H1 (cell line): Measurements from ENCODE around the gene PRRG4. TPM values are rescaled to one million over a fixed set of nuclear protein-coding genes. Genes with fewer than 3 reads are reported as not detected.
A peak's percentile ranks its signal among the peaks of the same experiment; 100 is the strongest.

Source experiments
- CTCF ChIA-PET: fragments of 300-600 bp; sonication (Branson Sonifier 250); formaldehyde crosslinking; loops from one replicate; lab custom pipeline; 2021; ENCODE audit not compliant: partially characterized antibody; lab: Charles Lee
- POLR2A ChIA-PET: fragments of 300-600 bp; sonication (Branson Sonifier 250); formaldehyde crosslinking; loops from one replicate; lab custom pipeline; 2021; ENCODE audit warnings: inconsistent platforms; ENCODE audit not compliant: partially characterized antibody; lab: Charles Lee
- DNase-seq, 2 experiments: peaks; one replicate each; pipeline versions ENCODE4 v3.0.0 to v3.0.0-alpha.2; 2010 to 2022; ENCODE audit warnings: low spot score in 2 of 2, low read depth in 1 of 2, mixed read lengths in 1 of 2
- FAIRE-seq: peaks from 2 replicates; lab custom pipeline; 2011; peaks lifted over from hg19 to GRCh38; lab: Jason Lieb, UNC
- H2AFZ ChIP-seq: 2 replicates; pipeline ENCODE4 v1.8.1; 2012; ENCODE audit warnings: low read length, inconsistent platforms
- H2AK5ac ChIP-seq: 2 replicates; pipeline ENCODE4 v1.6.1; 2013; ENCODE audit warnings: low read depth, low read length
- H2BK120ac ChIP-seq: replicated peaks from 2 replicates; pipeline ENCODE3; 2013; ENCODE audit warnings: low read depth, low read length, inconsistent platforms
- H2BK12ac ChIP-seq: 2 replicates; pipeline ENCODE4 v1.6.1; 2013; ENCODE audit warnings: low read depth, low read length
- H2BK15ac ChIP-seq: 2 replicates; pipeline ENCODE4 v1.6.1; 2013; ENCODE audit warnings: low read length
- H2BK20ac ChIP-seq: 2 replicates; pipeline ENCODE4 v1.6.1; 2013; ENCODE audit warnings: low read length
- H2BK5ac ChIP-seq: 2 replicates; pipeline ENCODE4 v1.6.1; 2013; ENCODE audit warnings: low read depth, low read length
- H3K14ac ChIP-seq: 2 replicates; pipeline ENCODE4 v1.6.1; 2013; ENCODE audit warnings: inconsistent platforms; ENCODE audit not compliant: insufficient read length
- H3K18ac ChIP-seq: 2 replicates; pipeline ENCODE4 v1.6.1; 2013; ENCODE audit warnings: low read length; ENCODE audit errors: extremely low read depth
- H3K23ac ChIP-seq: 2 replicates; pipeline ENCODE4 v1.6.1; 2013; ENCODE audit warnings: inconsistent platforms; ENCODE audit not compliant: insufficient read length
- H3K23me2 ChIP-seq: 2 replicates; pipeline ENCODE4 v1.6.1; 2013; ENCODE audit warnings: low read depth, low read length
- H3K27ac ChIP-seq: 2 replicates; pipeline ENCODE4 v1.6.1; 2011; ENCODE audit warnings: low read depth, low read length, inconsistent platforms
- H3K27me3 ChIP-seq, 4 experiments: replicated peaks in 1 of 4; 1 replicate in 1 of 4; 2 replicates in 3 of 4; pipeline versions ENCODE4 v1.6.1 to v1.8.1; 2011 to 2013; ENCODE audit warnings: low read length in 3 of 4, mild to moderate bottlenecking in 3 of 4, inconsistent platforms in 2 of 4, mixed read lengths in 2 of 4, moderate library complexity in 1 of 4; ENCODE audit not compliant: control insufficient read depth in 3 of 4, insufficient read depth in 3 of 4; ENCODE audit errors: extremely low read depth in 1 of 4
- H3K36me3 ChIP-seq, 4 experiments: 2 replicates each; pipeline versions ENCODE4 v1.6.1 to v1.8.1; 2011 to 2013; ENCODE audit warnings: mild to moderate bottlenecking in 4 of 4, low read length in 3 of 4, moderate library complexity in 2 of 4, control low read depth in 1 of 4, inconsistent platforms in 1 of 4; ENCODE audit not compliant: insufficient read depth in 4 of 4, control insufficient read depth in 2 of 4
- H3K4ac ChIP-seq: replicated peaks from 2 replicates; pipeline ENCODE3; 2013; ENCODE audit warnings: low read length, low read depth, mixed read lengths, inconsistent platforms; ENCODE audit not compliant: insufficient read length
- H3K4me1 ChIP-seq, 4 experiments: replicated peaks in 1 of 4; 1 replicate in 1 of 4; 2 replicates in 3 of 4; pipeline versions ENCODE4 v1.6.1 to v1.8.1; 2011 to 2013; ENCODE audit warnings: low read length in 3 of 4, inconsistent platforms in 2 of 4, mixed read lengths in 1 of 4; ENCODE audit not compliant: insufficient read depth in 4 of 4, control insufficient read depth in 3 of 4
- H3K4me2 ChIP-seq, 2 experiments: 2 replicates each; pipeline versions ENCODE4 v1.6.1 to v1.8.1; 2011 to 2013; ENCODE audit warnings: low read depth in 2 of 2, low read length in 2 of 2, control low read depth in 1 of 2, inconsistent platforms in 1 of 2, mild to moderate bottlenecking in 1 of 2; ENCODE audit not compliant: insufficient read depth in 1 of 2
- H3K4me3 ChIP-seq, 4 experiments: fragments of 200-600, 300-600 bp in 1 of 4; sonication (generic), shearing (Covaris generic), sonication (Bioruptor Twin) in 1 of 4; 2 replicates each; pipeline versions ENCODE4 v1.5.1 to v1.8.1; 2011 to 2016; ENCODE audit warnings: low read length in 4 of 4, low read depth in 3 of 4, control low read depth in 2 of 4, inconsistent platforms in 2 of 4, mild to moderate bottlenecking in 2 of 4, mixed read lengths in 1 of 4, moderate library complexity in 1 of 4; ENCODE audit not compliant: insufficient read depth in 2 of 4; ENCODE audit errors: extremely low read depth in 1 of 4
- H3K56ac ChIP-seq: replicated peaks from 2 replicates; pipeline ENCODE3; 2013; ENCODE audit warnings: low read depth, mild to moderate bottlenecking, mixed read lengths, low read length, inconsistent platforms; ENCODE audit not compliant: insufficient read length
- H3K79me1 ChIP-seq: 2 replicates; pipeline ENCODE4 v1.6.1; 2013; ENCODE audit warnings: low read depth, low read length, control low read depth
- H3K79me2 ChIP-seq, 2 experiments: 2 replicates each; pipeline versions ENCODE4 v1.6.1 to v1.8.1; 2012 to 2013; ENCODE audit warnings: low read length in 2 of 2, mild to moderate bottlenecking in 2 of 2, inconsistent platforms in 1 of 2; ENCODE audit not compliant: insufficient read depth in 2 of 2, control insufficient read depth in 1 of 2
- H3K9ac ChIP-seq, 4 experiments: replicated peaks in 1 of 4; 1 replicate in 1 of 4; 2 replicates in 3 of 4; pipeline versions ENCODE4 v1.6.1 to v1.8.1; 2011 to 2013; ENCODE audit warnings: low read depth in 3 of 4, low read length in 3 of 4, control low read depth in 2 of 4, mild to moderate bottlenecking in 2 of 4, moderate library complexity in 2 of 4, inconsistent platforms in 1 of 4; ENCODE audit errors: extremely low read depth in 1 of 4
- H3K9me3 ChIP-seq, 2 experiments: 2 replicates each; pipeline versions ENCODE4 v1.6.1 to v1.8.1; 2012 to 2013; ENCODE audit warnings: mild to moderate bottlenecking in 2 of 2, moderate library complexity in 2 of 2, control low read depth in 1 of 2, inconsistent platforms in 1 of 2, low read depth in 1 of 2, low read length in 1 of 2, mixed read lengths in 1 of 2; ENCODE audit not compliant: insufficient read depth in 2 of 2
- H4K20me1 ChIP-seq, 2 experiments: replicated peaks in 1 of 2; 2 replicates each; pipeline versions ENCODE3 to v1.8.1; 2011 to 2013; ENCODE audit warnings: inconsistent platforms in 2 of 2, low read length in 2 of 2, mild to moderate bottlenecking in 1 of 2; ENCODE audit not compliant: insufficient read depth in 2 of 2, control insufficient read depth in 1 of 2
- H4K5ac ChIP-seq: 2 replicates; pipeline ENCODE4 v1.6.1; 2013; ENCODE audit warnings: low read length, low read depth, mixed read lengths, inconsistent platforms; ENCODE audit not compliant: insufficient read length
- H4K8ac ChIP-seq: 2 replicates; pipeline ENCODE4 v1.8.0; 2013; ENCODE audit warnings: mild to moderate bottlenecking, moderate library complexity, low read length, inconsistent platforms; ENCODE audit not compliant: insufficient read depth; ENCODE audit errors: extremely low read depth
- H4K91ac ChIP-seq: replicated peaks from 2 replicates; pipeline ENCODE3; 2013; ENCODE audit warnings: low read length, mixed read lengths, inconsistent platforms; ENCODE audit not compliant: insufficient read length
- CTBP2 ChIP-seq: IDR thresholded peaks from 2 replicates; pipeline ENCODE4 v1.7.0; 2011; ENCODE audit warnings: borderline replicate concordance, mild to moderate bottlenecking, moderate library complexity, mixed read lengths, low read length; ENCODE audit not compliant: insufficient read depth, insufficient read length
- MAX ChIP-seq: IDR thresholded peaks from 2 replicates; pipeline ENCODE4 v1.6.1; 2012; ENCODE audit warnings: inconsistent platforms
- NRF1 ChIP-seq: IDR thresholded peaks from 2 replicates; pipeline ENCODE4 v1.6.1; 2011; ENCODE audit warnings: mild to moderate bottlenecking, low read depth, low read length, improper control_type of control experiment
- POLR2A ChIP-seq, 2 experiments: IDR thresholded peaks; 1 replicate in 1 of 2; 2 replicates in 1 of 2; pipeline ENCODE4 v1.6.1; 2011; ENCODE audit warnings: low read depth in 2 of 2, low read length in 2 of 2, mild to moderate bottlenecking in 2 of 2; ENCODE audit errors: control extremely low read depth in 1 of 2
- POU5F1 ChIP-seq: IDR thresholded peaks from 2 replicates; pipeline ENCODE4 v1.6.1; 2011; ENCODE audit warnings: low read depth, mild to moderate bottlenecking, low read length, moderate library complexity
- RNF2 ChIP-seq: fragments of 200-900, 300-1000 bp; sonication (generic); IDR thresholded peaks from 2 replicates; pipeline ENCODE4 v1.7.1; 2016; ENCODE audit warnings: borderline replicate concordance, low read depth, mild to moderate bottlenecking, antibody characterized with exemption, low read length; ENCODE audit not compliant: poor library complexity, severe bottlenecking; ENCODE audit errors: missing control alignments
- SIRT6 ChIP-seq: IDR thresholded peaks from one replicate; pipeline ENCODE4 v1.7.1; 2012; ENCODE audit warnings: low read length, inconsistent platforms
- SP2 ChIP-seq: IDR thresholded peaks from 2 replicates; pipeline ENCODE4 v1.6.1; 2012; ENCODE audit warnings: mild to moderate bottlenecking, low read length, inconsistent platforms
- TAF7 ChIP-seq: optimal IDR thresholded peaks from 2 replicates; pipeline ENCODE3; 2011; ENCODE audit warnings: low read depth, mild to moderate bottlenecking, inconsistent platforms, low read length, moderate library complexity, borderline replicate concordance
- TBP ChIP-seq: IDR thresholded peaks from 2 replicates; pipeline ENCODE4 v1.6.1; 2011; ENCODE audit warnings: low read depth, low read length, improper control_type of control experiment
- ZNF274 ChIP-seq: IDR thresholded peaks from 2 replicates; pipeline ENCODE4 v1.7.0; 2012; ENCODE audit warnings: low read length, borderline replicate concordance; ENCODE audit errors: extremely low read depth
- WGBS, 2 experiments: shearing (Covaris generic) in 1 of 2; methylation state at CpG; one replicate each; pipeline versions ENCODE4 v1.1.6 to v1.1.7; 2013 to 2015; ENCODE audit warnings: low lambda C conversion rate in 2 of 2, mixed read lengths in 2 of 2, inconsistent platforms in 1 of 2, low coverage in 1 of 2, missing lambda C conversion rate in 1 of 2; ENCODE audit not compliant: insufficient replicate concordance in 2 of 2, insufficient coverage in 1 of 2, insufficient read length in 1 of 2; ENCODE audit errors: extremely low coverage in 1 of 2, missing lambda C conversion rate in 1 of 2; 5-methylcytosine and 5-hydroxymethylcytosine counted together
- polyA plus RNA-seq, 7 experiments: library from polyadenylated mRNA; depleted of rRNA in 3 of 7; stranded (reverse) in 5 of 7; unstranded in 2 of 7; fragments of >200 nt in 5 of 7; fragments of 200-250 nt in 2 of 7; gene quantifications; 1 replicate in 5 of 7; 2 replicates in 1 of 7; 4 replicates in 1 of 7; pipeline versions ENCODE4 v1.2.1 to v1.2.3, GENCODE V29; 2011 to 2013; ENCODE audit warnings: missing spikeins in 2 of 7, mixed read lengths in 2 of 7
- total RNA-seq: library from RNA; stranded (reverse); fragmentation: NEBNext Ultra II Directional; extraction: Animal tissue kit (Norgen Biotek cat#: 25700); gene quantifications from 2 replicates; pipeline ENCODE4 v1.2.1, GENCODE V29; 2021

The PRRG4 gene
- total and polyA plus RNA-seq, 2 of the 8 experiments (the other 6 are each of a cell fraction or from before 2014, with no cell fraction given) = 0.65 to 1.7 TPM

DNA sequence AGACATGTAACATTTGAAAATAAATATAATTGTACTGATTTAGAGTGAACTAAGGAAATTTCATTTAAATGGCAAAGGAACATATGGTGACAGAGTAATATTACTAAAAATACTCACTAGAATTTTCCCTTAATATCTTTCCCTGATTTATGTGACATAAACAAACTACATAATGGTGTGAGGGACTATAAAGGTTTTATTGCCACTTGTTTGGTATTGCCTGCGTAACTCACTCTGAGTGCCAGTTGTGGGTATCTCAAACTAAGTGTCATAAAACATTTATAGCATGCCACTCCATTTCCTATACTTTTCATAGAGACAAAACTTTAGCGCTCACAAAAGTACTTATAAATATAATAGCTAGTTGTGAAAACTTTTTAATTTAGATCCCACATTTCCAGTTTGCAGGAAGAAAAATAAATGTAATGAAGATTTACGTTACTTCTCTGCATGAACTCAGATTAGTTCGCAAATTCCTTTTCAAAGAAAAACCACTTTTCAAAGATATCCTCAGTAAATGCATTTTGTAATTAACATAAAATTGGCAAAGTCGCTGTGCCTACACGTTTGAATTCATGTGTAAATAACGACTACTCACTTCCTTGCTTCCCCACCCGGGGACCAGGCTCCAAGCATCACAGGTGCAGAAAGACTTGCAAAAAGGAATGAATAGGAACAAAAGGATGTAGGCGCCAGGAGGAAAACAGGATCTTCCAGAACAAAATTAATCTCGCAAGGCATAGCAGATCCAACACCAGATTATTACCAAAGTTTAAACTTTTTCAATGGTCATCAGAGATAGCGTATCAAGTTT, 61.3 kb downstream of the PRRG4 start:
- FAIRE-seq = peak; percentile 88
- ChIA-PET CTCF (interaction anchor here (0.6 to 1.6 kb wide), 2 partner anchors 10 to 49 kb away, joined by 3 to 6 read pairs; no protein-coding TSS in a partner anchor), POLR2A (interaction anchor here (0.9 to 1.6 kb wide), 7 partner anchors 10 to 149 kb away, joined by 3 to 5 read pairs (median 4); partner anchors contain the start of genes DEPDC7 and TCP11L1)
- peak overlapping the region in 2 of 4 experiments; percentile 17 to 40; a peak in 1 of 7 replicates for H3K9ac ChIP-seq
- H3K36me3 ChIP-seq = peaks cover 0 to 13% (median 2%) of the 10 kb centered on the region in 4 experiments; a peak in 2 of 8 replicates
- no peak overlapping the region for H3K56ac ChIP-seq
- no peak overlapping the region for H2AFZ ChIP-seq
- H4K8ac ChIP-seq = no peak overlapping the region
- H3K4me2 ChIP-seq = peak overlapping the region; percentile 74 to 85
- DNase-seq = no peak
- peak overlapping the region; percentile 55; the same call in 1 of the 2 replicates for H3K18ac ChIP-seq
- no peak overlapping the region for H2BK20ac ChIP-seq
- H3K23ac ChIP-seq = no peak overlapping the region
- no peak overlapping the region for H2BK15ac ChIP-seq
- no peak overlapping the region for H2AK5ac ChIP-seq
- no peaks in the 10 kb centered on the region for H3K79me1 ChIP-seq
- H3K9me3 ChIP-seq = peaks cover 9 to 10% of the 10 kb centered on the region in 2 experiments
- peak overlapping the region; percentile 94; the same call in 1 of the 2 replicates for H2BK5ac ChIP-seq
- peaks cover 0 to 18% (median 0%) of the 10 kb centered on the region in 4 experiments; a peak in 3 of 7 replicates for H3K4me1 ChIP-seq
- H2BK120ac ChIP-seq = peak overlapping the region; percentile 34
- no peaks in the 10 kb centered on the region for H3K27me3 ChIP-seq
- peaks cover 3 to 4% of the 10 kb centered on the region in 2 experiments for H4K20me1 ChIP-seq
- peak overlapping the region; percentile 59 to 98 (median 85); a peak in 7 of 8 replicates for H3K4me3 ChIP-seq
- WGBS, 2 experiments = 2% methylated on average over 11 of the region's 11 CpGs; no CpG with 5 or more reads in 1 of the 2 experiments
- no peaks in the 10 kb centered on the region for H3K23me2 ChIP-seq
- peak overlapping the region; percentile 100 for H4K5ac ChIP-seq
- no peak overlapping the region for H3K4ac ChIP-seq
- peak overlapping the region; percentile 70 for H4K91ac ChIP-seq
- H3K27ac ChIP-seq = peak overlapping the region; percentile 93; the same call in 1 of the 2 replicates
- no peak overlapping the region for H2BK12ac ChIP-seq
- peaks cover 10 to 27% of the 10 kb centered on the region in 2 experiments for H3K79me2 ChIP-seq
- no peak overlapping the region for H3K14ac ChIP-seq
- TF ChIP-seq SP2 (no peak), TAF7 (peak; percentile 61), ZNF274 (no peak), SIRT6 (no peak), NRF1 (no peak), MAX (no peak), POU5F1 (no peak), CTBP2 (no peak), RNF2 (no peak), POLR2A (IDR thresholded peaks at IDR 0.05; ENCODE audit: control extremely low read depth in 1 of 2, low read depth in 2 of 2, low read length in 2 of 2) (peak in 1 of 2 experiments; percentile 51; a peak in 1 of 3 replicates), TBP (peak; percentile 56; the same call in 1 of the 2 replicates)
